B cell (primary cell): Measurements from ENCODE around the gene CDK6.

Source experiments
- EZH2 ChIP-seq: IDR thresholded peaks from 2 replicates; pipeline ENCODE4 v1.6.1; 2012; ENCODE audit warnings: borderline replicate concordance, low read depth, mild to moderate bottlenecking, moderate library complexity, low read length; ENCODE audit not compliant: insufficient read depth, poor library complexity, severe bottlenecking
- TF ChIP-seq, protein P1 (sequence below): fragments of 200-600 bp; IDR thresholded peaks from one replicate; pipeline ENCODE4 v1.8.0; 2022; ENCODE audit warnings: antibody characterized with exemption, mild to moderate bottlenecking

DNA sequence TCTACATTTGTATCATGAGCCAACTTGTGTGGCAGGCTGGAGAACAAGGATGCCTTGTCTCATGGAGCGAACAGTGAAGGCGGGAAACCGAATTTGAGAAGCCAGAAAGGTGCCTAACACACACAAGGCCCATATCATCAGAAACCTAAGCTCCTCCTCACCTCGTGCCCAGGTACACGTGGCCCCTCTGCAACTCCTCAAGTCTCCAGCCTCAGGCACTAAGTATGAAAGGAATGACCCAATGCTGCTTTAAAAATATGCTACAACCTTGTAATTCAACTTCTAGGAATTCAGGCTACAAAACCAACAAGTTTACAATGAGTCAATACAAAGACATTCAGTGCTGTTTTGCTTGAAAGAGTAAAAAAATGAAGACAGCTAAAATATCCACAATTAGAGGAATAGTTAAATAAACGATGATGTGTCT is 95.7 kb downstream of the CDK6 start:
- TF ChIP-seq, protein P1, sequence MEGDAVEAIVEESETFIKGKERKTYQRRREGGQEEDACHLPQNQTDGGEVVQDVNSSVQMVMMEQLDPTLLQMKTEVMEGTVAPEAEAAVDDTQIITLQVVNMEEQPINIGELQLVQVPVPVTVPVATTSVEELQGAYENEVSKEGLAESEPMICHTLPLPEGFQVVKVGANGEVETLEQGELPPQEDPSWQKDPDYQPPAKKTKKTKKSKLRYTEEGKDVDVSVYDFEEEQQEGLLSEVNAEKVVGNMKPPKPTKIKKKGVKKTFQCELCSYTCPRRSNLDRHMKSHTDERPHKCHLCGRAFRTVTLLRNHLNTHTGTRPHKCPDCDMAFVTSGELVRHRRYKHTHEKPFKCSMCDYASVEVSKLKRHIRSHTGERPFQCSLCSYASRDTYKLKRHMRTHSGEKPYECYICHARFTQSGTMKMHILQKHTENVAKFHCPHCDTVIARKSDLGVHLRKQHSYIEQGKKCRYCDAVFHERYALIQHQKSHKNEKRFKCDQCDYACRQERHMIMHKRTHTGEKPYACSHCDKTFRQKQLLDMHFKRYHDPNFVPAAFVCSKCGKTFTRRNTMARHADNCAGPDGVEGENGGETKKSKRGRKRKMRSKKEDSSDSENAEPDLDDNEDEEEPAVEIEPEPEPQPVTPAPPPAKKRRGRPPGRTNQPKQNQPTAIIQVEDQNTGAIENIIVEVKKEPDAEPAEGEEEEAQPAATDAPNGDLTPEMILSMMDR, result no peak
- TF ChIP-seq EZH2, result no peak
